Upper lobe of left lung (tissue), 6 donors: ENCODE measurements around the gene BLCAP. TPM values are rescaled to one million over a fixed set of nuclear protein-coding genes. Genes with fewer than 3 reads are reported as not detected.

Source experiments
- ATAC-seq, 2 donors: fragments of 200-7000 bp; cut with Tn5 transposase; one replicate each; pipeline ENCODE4 v1.9.1; 2022; ENCODE audit warnings: mild to moderate bottlenecking in 2 of 2, moderate library complexity in 2 of 2; ENCODE audit not compliant: low FRiP score in 2 of 2
- DNase-seq, 2 donors: peaks; one replicate each; pipeline ENCODE4 v3.0.0-alpha.2; 2019 to 2020
- H3K27ac ChIP-seq, 4 donors: fragments of 200-600 bp; sonication (generic); one replicate each; pipeline ENCODE4 v1.5.1; 2016 to 2019
- H3K27me3 ChIP-seq, 4 donors: fragments of 200-600 bp; sonication (generic); one replicate each; pipeline ENCODE4 v1.5.1; 2017 to 2019
- H3K36me3 ChIP-seq, 4 donors: fragments of 200-600 bp; sonication (generic); one replicate each; pipeline ENCODE4 v1.5.1; 2016 to 2019
- H3K4me1 ChIP-seq, 4 donors: fragments of 200-600 bp; sonication (generic); one replicate each; pipeline ENCODE4 v1.5.1; 2018 to 2019
- H3K4me3 ChIP-seq, 4 donors: fragments of 200-600 bp; sonication (generic); one replicate each; pipeline ENCODE4 v1.5.1; 2017 to 2019; ENCODE audit warnings: mild to moderate bottlenecking in 2 of 4, moderate library complexity in 1 of 4
- H3K9me3 ChIP-seq, 4 donors: fragments of 200-600 bp; sonication (generic); one replicate each; pipeline ENCODE4 v1.5.1; 2018 to 2019
- CTCF ChIP-seq, 6 experiments: fragments of 450-650 bp in 4 of 6; fragments of 200-600 bp in 2 of 6; sonication (generic) in 2 of 6; IDR thresholded peaks; one replicate each; pipeline ENCODE4 v1.5.1; 2016 to 2019; ENCODE audit warnings: antibody characterized with exemption in 6 of 6
- EP300 ChIP-seq, 4 donors: sonication (generic); formaldehyde crosslinking; IDR thresholded peaks; one replicate each; pipeline ENCODE4 v1.5.1; 2017; ENCODE audit warnings: antibody characterized with exemption in 4 of 4, control low read depth in 2 of 4
- POLR2A ChIP-seq, 4 donors: fragments of 450-650 bp; IDR thresholded peaks; one replicate each; pipeline ENCODE4 v1.5.1; 2016 to 2017; ENCODE audit warnings: antibody characterized with exemption in 4 of 4, mild to moderate bottlenecking in 2 of 4
- POLR2AphosphoS5 ChIP-seq, 2 donors: sonication (generic); formaldehyde crosslinking; IDR thresholded peaks; one replicate each; pipeline ENCODE4 v1.5.1; 2017; ENCODE audit warnings: antibody characterized with exemption in 2 of 2
- WGBS, 2 donors: methylation state at CpG; one replicate each; pipeline ENCODE4 v1.1.5; 2017 to 2018; 5-methylcytosine and 5-hydroxymethylcytosine counted together
- total RNA-seq, 6 donors: library from RNA; depleted of rRNA in 4 of 6; stranded (reverse); fragments of >200 nt in 4 of 6; gene quantifications; one replicate each; pipeline versions ENCODE4 v1.1.0 to v1.2.1, GENCODE V29; 2016 to 2021
- donor health status: DM: no; HTN: no; CAD: no; lungs with moderate emphysema.
- donor health status: DM: no; HTN: yes; CAD: no; lungs with severe emphysema.

The BLCAP gene
- total RNA-seq, 6 donors from 2014 or later: 53.4 to 79.6 (median 66.6) TPM

- no peak for TF ChIP-seq CTCF (IDR thresholded peaks at IDR 0.05)
- TF ChIP-seq POLR2A (IDR thresholded peaks at IDR 0.05): no peak
- no peak for TF ChIP-seq EP300 (IDR thresholded peaks at IDR 0.05)
- TF ChIP-seq POLR2AphosphoS5 (IDR thresholded peaks at IDR 0.05): no peak
- peaks cover 0 to 52% (median 10%) of the 10 kb centered on the region in 4 donors for H3K36me3 ChIP-seq
- WGBS, 2 donors: 93 to 96% methylated on average over 4 of the region's 4 CpGs
- H3K27ac ChIP-seq: no peak overlapping the region
- no peak overlapping the region for H3K4me3 ChIP-seq
- H3K27me3 ChIP-seq: no peaks in the 10 kb centered on the region
- peaks cover 29 to 42% (median 35%) of the 10 kb centered on the region in 4 donors for H3K4me1 ChIP-seq
- no peak for ATAC-seq
- no peaks in the 10 kb centered on the region for H3K9me3 ChIP-seq
- DNase-seq: no peak
These were observed 11.8 kb downstream of the BLCAP start for GRCh38 chr20:37515876-37516275.

- DNase-seq: no peak
- peaks cover 0 to 56% (median 12%) of the 10 kb centered on the region in 4 donors for H3K36me3 ChIP-seq
These were observed 13.8 kb downstream of the BLCAP start for GRCh38 chr20:37513779-37514359.

GRCh38 chr20:37511610-37512275, 15.9 kb downstream of the BLCAP start:
- H3K36me3 ChIP-seq: peaks cover 0 to 47% (median 11%) of the 10 kb centered on the region in 4 donors
- TF ChIP-seq EP300 (IDR thresholded peaks at IDR 0.05) (no peak), POLR2A (IDR thresholded peaks at IDR 0.05) (no peak), CTCF (IDR thresholded peaks at IDR 0.05) (no peak), POLR2AphosphoS5 (IDR thresholded peaks at IDR 0.05) (no peak)
- peaks cover 0 to 2% (median 1%) of the 10 kb centered on the region in 4 donors for H3K4me1 ChIP-seq
- no peaks in the 10 kb centered on the region for H3K27me3 ChIP-seq
- H3K9me3 ChIP-seq: no peaks in the 10 kb centered on the region
- H3K27ac ChIP-seq: no peak overlapping the region
- ATAC-seq (no peak), DNase-seq (no peak)
- no peak overlapping the region for H3K4me3 ChIP-seq
- 92 to 97% methylated on average over 6 of the region's 6 CpGs for WGBS, 2 donors

More at GRCh38 chr20:37513779-37514359, 13.8 kb downstream of the BLCAP start:
- TF ChIP-seq POLR2AphosphoS5 (IDR thresholded peaks at IDR 0.05) (no peak), EP300 (IDR thresholded peaks at IDR 0.05) (no peak), POLR2A (IDR thresholded peaks at IDR 0.05) (no peak), CTCF (IDR thresholded peaks at IDR 0.05) (no peak)
- ATAC-seq: no peak
- Histone ChIP-seq H3K4me3 (no peak overlapping the region), H3K27ac (no peak overlapping the region), H3K9me3 (no peaks in the 10 kb centered on the region), H3K4me1 (peaks cover 16 to 23% (median 21%) of the 10 kb centered on the region in 4 donors), H3K27me3 (no peaks in the 10 kb centered on the region)
- 90 to 93% methylated on average over 4 of the region's 4 CpGs for WGBS, 2 donors

GRCh38 chr20:37510226-37510625, 17.4 kb downstream of the BLCAP start:
- Histone ChIP-seq H3K27me3 (no peaks in the 10 kb centered on the region), H3K36me3 (peaks cover 0 to 38% (median 11%) of the 10 kb centered on the region in 4 donors), H3K4me3 (no peak overlapping the region), H3K9me3 (no peaks in the 10 kb centered on the region), H3K27ac (no peak overlapping the region), H3K4me1 (no peaks in the 10 kb centered on the region)
- 91 to 94% methylated on average over 5 of the region's 5 CpGs for WGBS, 2 donors
- TF ChIP-seq POLR2A (IDR thresholded peaks at IDR 0.05) (no peak), CTCF (IDR thresholded peaks at IDR 0.05) (no peak), EP300 (IDR thresholded peaks at IDR 0.05) (no peak), POLR2AphosphoS5 (IDR thresholded peaks at IDR 0.05) (no peak)
- DNase-seq (no peak), ATAC-seq (no peak)
